GM12878 (cell line): ENCODE results near the gene SP100. TPM values are rescaled to one million over a fixed set of nuclear protein-coding genes. Genes with fewer than 3 reads are reported as not detected.
A peak's percentile ranks its signal among the peaks of the same experiment; 100 is the strongest.

Experiments
- BCL11A ChIP-seq: IDR thresholded peaks from 2 replicates; pipeline ENCODE4 v1.6.1; 2011; ENCODE audit warnings: low read depth, low read length
- GATAD2B ChIP-seq: fragments of 450-650 bp; conservative IDR thresholded peaks from 2 replicates; pipeline ENCODE4 v1.6.1; 2017; ENCODE audit warnings: low read depth, mild to moderate bottlenecking, moderate library complexity
- HCFC1 ChIP-seq: fragments of 150-350 bp; IDR thresholded peaks from 2 replicates; pipeline ENCODE4 v1.6.1; 2014; ENCODE audit warnings: low read length
- JUNB ChIP-seq: IDR thresholded peaks from 2 replicates; pipeline ENCODE4 v1.6.1; 2016; ENCODE audit warnings: antibody characterized with exemption, mild to moderate bottlenecking
- LARP7 ChIP-seq: fragments of 450-650 bp; IDR thresholded peaks from 2 replicates; pipeline ENCODE4 v1.6.1; 2017; ENCODE audit warnings: mild to moderate bottlenecking
- MEF2B ChIP-seq: fragments of 450-650 bp; IDR thresholded peaks from 2 replicates; pipeline ENCODE4 v1.6.1; 2018; ENCODE audit warnings: mild to moderate bottlenecking, moderate library complexity; ENCODE audit not compliant: partially characterized antibody, poor library complexity, severe bottlenecking
- MTA2 ChIP-seq: fragments of 450-650 bp; IDR thresholded peaks from 2 replicates; pipeline ENCODE4 v1.6.1; 2016; ENCODE audit warnings: low read depth, mild to moderate bottlenecking, moderate library complexity
- RAD21 ChIP-seq: IDR thresholded peaks from 2 replicates; pipeline ENCODE4 v1.6.1; 2011; ENCODE audit warnings: mild to moderate bottlenecking, low read depth, low read length, moderate library complexity; ENCODE audit not compliant: insufficient read depth
- RUNX3 ChIP-seq: IDR thresholded peaks from 2 replicates; pipeline ENCODE4 v1.6.1; 2012; ENCODE audit warnings: low read length, inconsistent platforms
- SREBF2 ChIP-seq: IDR thresholded peaks from 2 replicates; pipeline ENCODE4 v1.6.1; 2012; ENCODE audit warnings: mild to moderate bottlenecking, low read length
- SUPT20H ChIP-seq: IDR thresholded peaks from 2 replicates; pipeline ENCODE4 v1.6.1; 2011; ENCODE audit warnings: low read depth, mild to moderate bottlenecking, low read length, moderate library complexity, borderline replicate concordance; ENCODE audit not compliant: control insufficient read depth
- WRNIP1 ChIP-seq: IDR thresholded peaks from 2 replicates; pipeline ENCODE4 v1.6.1; 2011; ENCODE audit warnings: low read depth, low read length, improper control_type of control experiment, borderline replicate concordance
- ZBTB4 ChIP-seq: fragments of 450-650 bp; formaldehyde crosslinking; IDR thresholded peaks from 2 replicates; pipeline ENCODE4 v1.4.0; 2022; ENCODE audit warnings: mild to moderate bottlenecking, moderate library complexity
- polyA plus RNA-seq, 11 experiments: library from polyadenylated mRNA; depleted of rRNA in 4 of 11; unstranded in 6 of 11; stranded (reverse) in 5 of 11; fragments of >200 nt; fragmentation: Nextera tagmentation in 4 of 11; fragmentation: Illumina TruSeq in 1 of 11; extraction: Ambion mirVana in 4 of 11; extraction: Trizol in 1 of 11; gene quantifications; 1 replicate in 1 of 11; 2 replicates in 10 of 11; pipeline versions ENCODE4 v1.2.1 to v1.2.3, GENCODE V29; 2011 to 2016; ENCODE audit warnings: inconsistent platforms in 2 of 11, missing spikeins in 2 of 11, low read depth in 1 of 11
- total RNA-seq, 4 experiments: library from RNA; depleted of rRNA in 3 of 4; stranded (reverse); fragments of >200 nt in 3 of 4; fragmentation: Illumina TruSeq in 1 of 4; extraction: Trizol in 1 of 4; gene quantifications; 2 replicates each; pipeline versions ENCODE4 v1.2.1 to v1.2.3, GENCODE V29; 2013 to 2021
- TF ChIP-seq, protein P1 (sequence below): fragments of 450-650 bp; IDR thresholded peaks from 2 replicates; pipeline ENCODE4 v1.6.1; 2016; ENCODE audit warnings: mild to moderate bottlenecking
- TF ChIP-seq, protein P2 (sequence below): IDR thresholded peaks from 2 replicates; pipeline ENCODE4 v1.6.1; 2012; ENCODE audit warnings: improper control_type of control experiment, low read depth, low read length; ENCODE audit not compliant: insufficient replicate concordance
- TF ChIP-seq, protein P3 (sequence below): fragments of 450-650 bp; IDR thresholded peaks from 2 replicates; pipeline ENCODE4 v1.6.1; 2017; ENCODE audit warnings: mild to moderate bottlenecking, low read depth, inconsistent platforms; ENCODE audit not compliant: poor library complexity, severe bottlenecking
- TF ChIP-seq, protein P4 (sequence below): fragments of 450-650 bp; IDR thresholded peaks from 2 replicates; pipeline ENCODE4 v1.6.1; 2017; ENCODE audit warnings: low read depth, mild to moderate bottlenecking, moderate library complexity

Gene SP100
- total and polyA plus RNA-seq, 10 of the 15 experiments (the other 5 are each of a cell fraction or from before 2014, with no cell fraction given) = 109 to 239 (median 180) TPM

DNA sequence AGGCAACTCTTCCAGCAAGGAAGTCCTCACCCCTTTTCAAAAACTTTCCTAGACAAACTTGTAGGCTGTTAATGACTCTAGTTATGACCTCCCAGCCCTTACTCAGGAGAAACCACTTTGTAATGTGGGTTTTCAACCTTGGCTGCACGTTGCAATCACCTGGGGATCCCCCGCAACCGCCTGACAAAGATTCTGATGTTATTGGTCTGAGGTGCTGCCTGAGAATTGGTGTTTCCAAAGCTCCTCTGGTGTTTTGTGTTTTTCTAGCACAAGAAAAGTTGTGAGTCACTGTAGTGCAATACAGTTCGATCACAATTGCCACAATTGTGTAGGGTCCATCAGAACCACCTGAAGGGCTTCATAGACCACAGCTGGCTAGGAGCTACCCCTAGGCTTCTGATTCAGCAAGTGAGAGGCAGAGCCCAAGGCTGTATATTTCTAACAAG lies 121.6 kb downstream of the SP100 start (continued):
- TF ChIP-seq, protein P1, sequence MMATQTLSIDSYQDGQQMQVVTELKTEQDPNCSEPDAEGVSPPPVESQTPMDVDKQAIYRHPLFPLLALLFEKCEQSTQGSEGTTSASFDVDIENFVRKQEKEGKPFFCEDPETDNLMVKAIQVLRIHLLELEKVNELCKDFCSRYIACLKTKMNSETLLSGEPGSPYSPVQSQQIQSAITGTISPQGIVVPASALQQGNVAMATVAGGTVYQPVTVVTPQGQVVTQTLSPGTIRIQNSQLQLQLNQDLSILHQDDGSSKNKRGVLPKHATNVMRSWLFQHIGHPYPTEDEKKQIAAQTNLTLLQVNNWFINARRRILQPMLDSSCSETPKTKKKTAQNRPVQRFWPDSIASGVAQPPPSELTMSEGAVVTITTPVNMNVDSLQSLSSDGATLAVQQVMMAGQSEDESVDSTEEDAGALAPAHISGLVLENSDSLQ = no peak
- TF ChIP-seq BCL11A (peak; percentile 81), SREBF2 (no peak), GATAD2B (no peak), MTA2 (peak; percentile 85), HCFC1 (no peak), MEF2B (no peak), RUNX3 (peak; percentile 94), SUPT20H (no peak), RAD21 (peak; percentile 11; the same call in 1 of the 2 replicates), WRNIP1 (no peak), JUNB (peak; percentile 56), LARP7 (no peak), ZBTB4 (no peak)
- TF ChIP-seq, protein P2, sequence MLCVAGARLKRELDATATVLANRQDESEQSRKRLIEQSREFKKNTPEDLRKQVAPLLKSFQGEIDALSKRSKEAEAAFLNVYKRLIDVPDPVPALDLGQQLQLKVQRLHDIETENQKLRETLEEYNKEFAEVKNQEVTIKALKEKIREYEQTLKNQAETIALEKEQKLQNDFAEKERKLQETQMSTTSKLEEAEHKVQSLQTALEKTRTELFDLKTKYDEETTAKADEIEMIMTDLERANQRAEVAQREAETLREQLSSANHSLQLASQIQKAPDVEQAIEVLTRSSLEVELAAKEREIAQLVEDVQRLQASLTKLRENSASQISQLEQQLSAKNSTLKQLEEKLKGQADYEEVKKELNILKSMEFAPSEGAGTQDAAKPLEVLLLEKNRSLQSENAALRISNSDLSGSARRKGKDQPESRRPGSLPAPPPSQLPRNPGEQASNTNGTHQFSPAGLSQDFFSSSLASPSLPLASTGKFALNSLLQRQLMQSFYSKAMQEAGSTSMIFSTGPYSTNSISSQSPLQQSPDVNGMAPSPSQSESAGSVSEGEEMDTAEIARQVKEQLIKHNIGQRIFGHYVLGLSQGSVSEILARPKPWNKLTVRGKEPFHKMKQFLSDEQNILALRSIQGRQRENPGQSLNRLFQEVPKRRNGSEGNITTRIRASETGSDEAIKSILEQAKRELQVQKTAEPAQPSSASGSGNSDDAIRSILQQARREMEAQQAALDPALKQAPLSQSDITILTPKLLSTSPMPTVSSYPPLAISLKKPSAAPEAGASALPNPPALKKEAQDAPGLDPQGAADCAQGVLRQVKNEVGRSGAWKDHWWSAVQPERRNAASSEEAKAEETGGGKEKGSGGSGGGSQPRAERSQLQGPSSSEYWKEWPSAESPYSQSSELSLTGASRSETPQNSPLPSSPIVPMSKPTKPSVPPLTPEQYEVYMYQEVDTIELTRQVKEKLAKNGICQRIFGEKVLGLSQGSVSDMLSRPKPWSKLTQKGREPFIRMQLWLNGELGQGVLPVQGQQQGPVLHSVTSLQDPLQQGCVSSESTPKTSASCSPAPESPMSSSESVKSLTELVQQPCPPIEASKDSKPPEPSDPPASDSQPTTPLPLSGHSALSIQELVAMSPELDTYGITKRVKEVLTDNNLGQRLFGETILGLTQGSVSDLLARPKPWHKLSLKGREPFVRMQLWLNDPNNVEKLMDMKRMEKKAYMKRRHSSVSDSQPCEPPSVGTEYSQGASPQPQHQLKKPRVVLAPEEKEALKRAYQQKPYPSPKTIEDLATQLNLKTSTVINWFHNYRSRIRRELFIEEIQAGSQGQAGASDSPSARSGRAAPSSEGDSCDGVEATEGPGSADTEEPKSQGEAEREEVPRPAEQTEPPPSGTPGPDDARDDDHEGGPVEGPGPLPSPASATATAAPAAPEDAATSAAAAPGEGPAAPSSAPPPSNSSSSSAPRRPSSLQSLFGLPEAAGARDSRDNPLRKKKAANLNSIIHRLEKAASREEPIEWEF = peak; percentile 31
- TF ChIP-seq, protein P3, sequence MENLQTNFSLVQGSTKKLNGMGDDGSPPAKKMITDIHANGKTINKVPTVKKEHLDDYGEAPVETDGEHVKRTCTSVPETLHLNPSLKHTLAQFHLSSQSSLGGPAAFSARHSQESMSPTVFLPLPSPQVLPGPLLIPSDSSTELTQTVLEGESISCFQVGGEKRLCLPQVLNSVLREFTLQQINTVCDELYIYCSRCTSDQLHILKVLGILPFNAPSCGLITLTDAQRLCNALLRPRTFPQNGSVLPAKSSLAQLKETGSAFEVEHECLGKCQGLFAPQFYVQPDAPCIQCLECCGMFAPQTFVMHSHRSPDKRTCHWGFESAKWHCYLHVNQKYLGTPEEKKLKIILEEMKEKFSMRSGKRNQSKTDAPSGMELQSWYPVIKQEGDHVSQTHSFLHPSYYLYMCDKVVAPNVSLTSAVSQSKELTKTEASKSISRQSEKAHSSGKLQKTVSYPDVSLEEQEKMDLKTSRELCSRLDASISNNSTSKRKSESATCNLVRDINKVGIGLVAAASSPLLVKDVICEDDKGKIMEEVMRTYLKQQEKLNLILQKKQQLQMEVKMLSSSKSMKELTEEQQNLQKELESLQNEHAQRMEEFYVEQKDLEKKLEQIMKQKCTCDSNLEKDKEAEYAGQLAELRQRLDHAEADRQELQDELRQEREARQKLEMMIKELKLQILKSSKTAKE = peak; percentile 79
- TF ChIP-seq, protein P4, sequence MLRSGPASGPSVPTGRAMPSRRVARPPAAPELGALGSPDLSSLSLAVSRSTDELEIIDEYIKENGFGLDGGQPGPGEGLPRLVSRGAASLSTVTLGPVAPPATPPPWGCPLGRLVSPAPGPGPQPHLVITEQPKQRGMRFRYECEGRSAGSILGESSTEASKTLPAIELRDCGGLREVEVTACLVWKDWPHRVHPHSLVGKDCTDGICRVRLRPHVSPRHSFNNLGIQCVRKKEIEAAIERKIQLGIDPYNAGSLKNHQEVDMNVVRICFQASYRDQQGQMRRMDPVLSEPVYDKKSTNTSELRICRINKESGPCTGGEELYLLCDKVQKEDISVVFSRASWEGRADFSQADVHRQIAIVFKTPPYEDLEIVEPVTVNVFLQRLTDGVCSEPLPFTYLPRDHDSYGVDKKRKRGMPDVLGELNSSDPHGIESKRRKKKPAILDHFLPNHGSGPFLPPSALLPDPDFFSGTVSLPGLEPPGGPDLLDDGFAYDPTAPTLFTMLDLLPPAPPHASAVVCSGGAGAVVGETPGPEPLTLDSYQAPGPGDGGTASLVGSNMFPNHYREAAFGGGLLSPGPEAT = peak; percentile 88
